ENCODE results near the gene MORN1.

DNA sequence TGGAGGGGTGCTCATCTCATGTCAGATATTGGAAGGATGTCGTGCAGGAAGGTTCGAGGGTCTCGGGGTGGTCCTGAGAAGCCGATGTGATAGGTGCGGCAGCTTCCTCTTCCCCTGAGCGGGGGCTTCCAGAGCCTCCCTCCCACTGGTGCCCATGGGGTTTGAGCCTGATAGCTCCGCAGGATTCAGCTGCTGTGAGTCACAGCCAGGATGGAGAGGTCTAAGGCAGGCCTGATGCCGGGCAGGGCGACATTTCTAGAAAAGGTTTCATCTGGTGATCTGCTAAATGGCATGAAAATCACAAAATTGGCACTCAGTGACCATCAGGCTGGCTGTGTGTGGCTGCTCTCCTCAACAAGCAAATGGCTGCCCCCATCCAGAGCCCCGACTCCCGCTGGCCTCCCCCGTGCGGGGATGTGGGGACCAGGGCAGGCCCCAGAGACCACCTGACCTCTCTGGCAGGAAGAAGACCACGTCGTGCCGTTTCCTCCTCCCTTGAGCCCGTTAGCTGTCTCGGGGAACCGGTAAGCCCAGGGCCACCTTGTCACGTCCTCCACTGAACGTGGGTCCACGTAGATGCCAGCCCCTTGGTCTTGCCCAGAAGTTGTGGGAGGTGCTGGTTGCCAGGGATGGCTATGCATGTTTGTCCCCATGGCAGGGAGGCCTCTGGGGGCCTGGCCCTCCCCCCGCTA, 97.2 kb downstream of the MORN1 start:
- TF ChIP-seq, protein P1, sequence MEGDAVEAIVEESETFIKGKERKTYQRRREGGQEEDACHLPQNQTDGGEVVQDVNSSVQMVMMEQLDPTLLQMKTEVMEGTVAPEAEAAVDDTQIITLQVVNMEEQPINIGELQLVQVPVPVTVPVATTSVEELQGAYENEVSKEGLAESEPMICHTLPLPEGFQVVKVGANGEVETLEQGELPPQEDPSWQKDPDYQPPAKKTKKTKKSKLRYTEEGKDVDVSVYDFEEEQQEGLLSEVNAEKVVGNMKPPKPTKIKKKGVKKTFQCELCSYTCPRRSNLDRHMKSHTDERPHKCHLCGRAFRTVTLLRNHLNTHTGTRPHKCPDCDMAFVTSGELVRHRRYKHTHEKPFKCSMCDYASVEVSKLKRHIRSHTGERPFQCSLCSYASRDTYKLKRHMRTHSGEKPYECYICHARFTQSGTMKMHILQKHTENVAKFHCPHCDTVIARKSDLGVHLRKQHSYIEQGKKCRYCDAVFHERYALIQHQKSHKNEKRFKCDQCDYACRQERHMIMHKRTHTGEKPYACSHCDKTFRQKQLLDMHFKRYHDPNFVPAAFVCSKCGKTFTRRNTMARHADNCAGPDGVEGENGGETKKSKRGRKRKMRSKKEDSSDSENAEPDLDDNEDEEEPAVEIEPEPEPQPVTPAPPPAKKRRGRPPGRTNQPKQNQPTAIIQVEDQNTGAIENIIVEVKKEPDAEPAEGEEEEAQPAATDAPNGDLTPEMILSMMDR (IDR thresholded peaks at IDR 0.05), result no peak
- no peak for TF ChIP-seq POLR2AphosphoS5 (IDR thresholded peaks at IDR 0.05)
